Activated naive CD8-positive, alpha-beta T cell treated with anti-CD3 and anti-CD28 coated beads for 36 hours (primary cell): Measurements from ENCODE around the gene ARHGAP27. TPM values are rescaled to one million over a fixed set of nuclear protein-coding genes. Genes with fewer than 3 reads are reported as not detected.
"Not testable (repeated sequence)": the region's sequence is repeated elsewhere in the genome, so short reads cannot be mapped to it uniquely, and the experiment has no call there.

ENCODE experiments used
- DNase-seq: peaks from one replicate; pipeline ENCODE4 v3.0.0; 2021
- H3K27ac Mint-ChIP-seq: one replicate; pipeline ENCODE4 v1.8.0; 2022; ENCODE audit warnings: mild to moderate bottlenecking, moderate library complexity, mixed read lengths
- H3K27me3 Mint-ChIP-seq: one replicate; pipeline ENCODE4 v1.8.0; 2022; ENCODE audit warnings: mild to moderate bottlenecking, mixed read lengths
- H3K36me3 Mint-ChIP-seq: one replicate; pipeline ENCODE4 v1.8.0; 2021; ENCODE audit warnings: mild to moderate bottlenecking, mixed read lengths
- H3K4me1 Mint-ChIP-seq: one replicate; pipeline ENCODE4 v1.8.0; 2021; ENCODE audit warnings: mixed read lengths
- H3K4me3 Mint-ChIP-seq: one replicate; pipeline ENCODE4 v1.8.0; 2022; ENCODE audit warnings: mild to moderate bottlenecking, moderate library complexity, mixed read lengths
- H3K9me3 Mint-ChIP-seq: one replicate; pipeline ENCODE4 v1.8.0; 2022; ENCODE audit warnings: mixed read lengths
- total RNA-seq, 2 experiments: library from RNA; stranded (reverse); gene quantifications; one replicate each; pipeline ENCODE4 v1.2.3, GENCODE V29; 2021

Gene ARHGAP27
- 10 to 100 TPM; 33.3 to 35.8 TPM for total RNA-seq

GRCh38 chr17:45432405-45433158 lies at the start of gene ARHGAP27:
TSS of gene ARHGAP27 (minus strand) at chr17:45432870. CDS start at chr17:45430279, 2,591 bp downstream.
- DNase-seq = no peak
- Mint-ChIP-seq H3K36me3 (peaks cover under 1% of the 10 kb centered on the region), H3K4me3 (peak within 1 kb of the TSS; percentile 82), H3K27ac (no peak within 1 kb of the TSS), H3K4me1 (peaks cover 22% of the 10 kb centered on the region), H3K9me3 (no peaks in the 10 kb centered on the region), H3K27me3 (peaks cover 6% of the 10 kb centered on the region)

- not testable (repeated sequence) for H3K27ac Mint-ChIP-seq, DNase-seq, H3K4me1 Mint-ChIP-seq, H3K4me3 Mint-ChIP-seq, H3K9me3 Mint-ChIP-seq, H3K27me3 Mint-ChIP-seq, H3K36me3 Mint-ChIP-seq
Measured at GRCh38 chr17:45482317-45482716, 49.6 kb upstream of the ARHGAP27 start.

GRCh38 chr17:45475436-45475835 lies 42.8 kb upstream of the ARHGAP27 start:
- H3K27ac Mint-ChIP-seq, H3K36me3 Mint-ChIP-seq, H3K9me3 Mint-ChIP-seq, H3K4me3 Mint-ChIP-seq, DNase-seq, H3K27me3 Mint-ChIP-seq, H3K4me1 Mint-ChIP-seq: not testable (repeated sequence)

- not testable (repeated sequence) for H3K27me3 Mint-ChIP-seq, H3K36me3 Mint-ChIP-seq, H3K27ac Mint-ChIP-seq, H3K4me3 Mint-ChIP-seq, DNase-seq, H3K4me1 Mint-ChIP-seq, H3K9me3 Mint-ChIP-seq
Measured at GRCh38 chr17:45472249-45472648, 39.6 kb upstream of the ARHGAP27 start.

- not testable (repeated sequence) for H3K27ac Mint-ChIP-seq, H3K4me3 Mint-ChIP-seq, H3K9me3 Mint-ChIP-seq, H3K27me3 Mint-ChIP-seq, H3K4me1 Mint-ChIP-seq, DNase-seq, H3K36me3 Mint-ChIP-seq
Measured at GRCh38 chr17:45469204-45469563, 36.5 kb upstream of the ARHGAP27 start.

GRCh38 chr17:45468293-45469203 lies 35.9 kb upstream of the ARHGAP27 start:
- not testable (repeated sequence) for H3K4me1 Mint-ChIP-seq, H3K27ac Mint-ChIP-seq, H3K9me3 Mint-ChIP-seq, H3K4me3 Mint-ChIP-seq, DNase-seq, H3K36me3 Mint-ChIP-seq, H3K27me3 Mint-ChIP-seq

- not testable (repeated sequence) for H3K36me3 Mint-ChIP-seq, H3K27me3 Mint-ChIP-seq, H3K4me1 Mint-ChIP-seq, H3K9me3 Mint-ChIP-seq, H3K4me3 Mint-ChIP-seq
- DNase-seq = peak; percentile 43
- H3K27ac Mint-ChIP-seq = peak overlapping the region; percentile 78
Measured at GRCh38 chr17:45461524-45462327, 29.1 kb upstream of the ARHGAP27 start.

GRCh38 chr17:45460422-45460821 lies 27.8 kb upstream of the ARHGAP27 start:
- not testable (repeated sequence) for H3K27me3 Mint-ChIP-seq, H3K4me1 Mint-ChIP-seq, H3K36me3 Mint-ChIP-seq, H3K27ac Mint-ChIP-seq, H3K9me3 Mint-ChIP-seq, H3K4me3 Mint-ChIP-seq, DNase-seq

- H3K27ac Mint-ChIP-seq, H3K36me3 Mint-ChIP-seq, DNase-seq, H3K4me1 Mint-ChIP-seq, H3K27me3 Mint-ChIP-seq, H3K9me3 Mint-ChIP-seq, H3K4me3 Mint-ChIP-seq: not testable (repeated sequence)
Measured at GRCh38 chr17:45454341-45454740, 21.7 kb upstream of the ARHGAP27 start.

- not testable (repeated sequence) for H3K36me3 Mint-ChIP-seq, H3K27ac Mint-ChIP-seq, DNase-seq, H3K4me1 Mint-ChIP-seq, H3K27me3 Mint-ChIP-seq, H3K9me3 Mint-ChIP-seq, H3K4me3 Mint-ChIP-seq
Measured at GRCh38 chr17:45453731-45454130, 21.1 kb upstream of the ARHGAP27 start.

- H3K9me3 Mint-ChIP-seq, DNase-seq, H3K27me3 Mint-ChIP-seq, H3K4me1 Mint-ChIP-seq, H3K36me3 Mint-ChIP-seq, H3K27ac Mint-ChIP-seq, H3K4me3 Mint-ChIP-seq: not testable (repeated sequence)
Measured at GRCh38 chr17:45453225-45453534, 20.5 kb upstream of the ARHGAP27 start.

GRCh38 chr17:45452329-45453224 lies 19.9 kb upstream of the ARHGAP27 start:
- H3K27me3 Mint-ChIP-seq, H3K4me1 Mint-ChIP-seq, H3K9me3 Mint-ChIP-seq, DNase-seq, H3K36me3 Mint-ChIP-seq, H3K27ac Mint-ChIP-seq, H3K4me3 Mint-ChIP-seq: not testable (repeated sequence)

GRCh38 chr17:45451660-45452059 lies 19.0 kb upstream of the ARHGAP27 start:
- not testable (repeated sequence) for H3K9me3 Mint-ChIP-seq, H3K36me3 Mint-ChIP-seq, H3K27ac Mint-ChIP-seq, H3K27me3 Mint-ChIP-seq, H3K4me1 Mint-ChIP-seq, H3K4me3 Mint-ChIP-seq, DNase-seq

GRCh38 chr17:45451131-45451530 lies 18.5 kb upstream of the ARHGAP27 start:
- no peak overlapping the region for H3K4me3 Mint-ChIP-seq
- H3K27ac Mint-ChIP-seq = no peak overlapping the region
- no peak for DNase-seq
- peaks cover 6% of the 10 kb centered on the region for H3K4me1 Mint-ChIP-seq
- no peaks in the 10 kb centered on the region for H3K9me3 Mint-ChIP-seq
- peaks cover 2% of the 10 kb centered on the region for H3K36me3 Mint-ChIP-seq
- H3K27me3 Mint-ChIP-seq = no peaks in the 10 kb centered on the region
